ENCODE measurements around the gene EFCAB14. TPM values are rescaled to one million over a fixed set of nuclear protein-coding genes. Genes with fewer than 3 reads are reported as not detected.
"Not testable (repeated sequence)": the region's sequence is repeated elsewhere in the genome, so short reads cannot be mapped to it uniquely, and the experiment has no call there.

EFCAB14 gene
- total RNA-seq, 1 experiment from 2014 or later: 27.3 TPM

- H3K27me3 ChIP-seq, DNase-seq, H3K4me3 ChIP-seq, H3K9me3 ChIP-seq: not testable (repeated sequence)
- H3K36me3 ChIP-seq: peaks cover 42% of the 10 kb centered on the region
Measured at GRCh38 chr1:46694676-46695075, 24.2 kb downstream of the EFCAB14 start.

GRCh38 chr1:46692811-46693770 lies 25.8 kb downstream of the EFCAB14 start:
- H3K9me3 ChIP-seq: no peaks in the 10 kb centered on the region
- H3K4me3 ChIP-seq: no peak overlapping the region
- H3K27me3 ChIP-seq: no peaks in the 10 kb centered on the region
- H3K36me3 ChIP-seq: peaks cover 49% of the 10 kb centered on the region
- no peak for DNase-seq

- DNase-seq: peak; percentile 24
- Histone ChIP-seq H3K27me3 (no peaks in the 10 kb centered on the region), H3K9me3 (no peaks in the 10 kb centered on the region), H3K36me3 (peaks cover 57% of the 10 kb centered on the region), H3K4me3 (no peak overlapping the region)
Measured at GRCh38 chr1:46691997-46692790, 26.7 kb downstream of the EFCAB14 start.

- no peaks in the 10 kb centered on the region for H3K9me3 ChIP-seq
- no peak overlapping the region for H3K4me3 ChIP-seq
- DNase-seq: no peak
- H3K27me3 ChIP-seq: no peaks in the 10 kb centered on the region
- peaks cover 68% of the 10 kb centered on the region for H3K36me3 ChIP-seq
Measured at GRCh38 chr1:46690931-46691421, 27.9 kb downstream of the EFCAB14 start.

- no peak overlapping the region for H3K4me3 ChIP-seq
- H3K9me3 ChIP-seq: no peaks in the 10 kb centered on the region
- H3K36me3 ChIP-seq: peaks cover 69% of the 10 kb centered on the region
- no peak for DNase-seq
- no peaks in the 10 kb centered on the region for H3K27me3 ChIP-seq
Measured at GRCh38 chr1:46689897-46690296, 29.0 kb downstream of the EFCAB14 start.

GRCh38 chr1:46689356-46689755 lies 29.6 kb downstream of the EFCAB14 start:
- Histone ChIP-seq H3K4me3 (no peak overlapping the region), H3K36me3 (peaks cover 72% of the 10 kb centered on the region), H3K27me3 (no peaks in the 10 kb centered on the region), H3K9me3 (no peaks in the 10 kb centered on the region)
- no peak for DNase-seq

- no peaks in the 10 kb centered on the region for H3K9me3 ChIP-seq
- H3K27me3 ChIP-seq: no peaks in the 10 kb centered on the region
- DNase-seq: no peak
- peaks cover 84% of the 10 kb centered on the region for H3K36me3 ChIP-seq
- H3K4me3 ChIP-seq: no peak overlapping the region
Measured at GRCh38 chr1:46687921-46688509, 30.9 kb downstream of the EFCAB14 start.

- H3K4me3 ChIP-seq: no peak overlapping the region
- no peaks in the 10 kb centered on the region for H3K27me3 ChIP-seq
- DNase-seq: peak; percentile 84
- H3K36me3 ChIP-seq: peaks cover 90% of the 10 kb centered on the region
- no peaks in the 10 kb centered on the region for H3K9me3 ChIP-seq
Measured at GRCh38 chr1:46687093-46687659, 31.7 kb downstream of the EFCAB14 start.

- DNase-seq: no peak
- Histone ChIP-seq H3K27me3 (no peaks in the 10 kb centered on the region), H3K36me3 (peaks cover 86% of the 10 kb centered on the region), H3K9me3 (no peaks in the 10 kb centered on the region), H3K4me3 (no peak overlapping the region)
Measured at GRCh38 chr1:46686255-46686654, 32.7 kb downstream of the EFCAB14 start.

- no peak overlapping the region for H3K4me3 ChIP-seq
- H3K27me3 ChIP-seq: no peaks in the 10 kb centered on the region
- H3K36me3 ChIP-seq: peaks cover 84% of the 10 kb centered on the region
- H3K9me3 ChIP-seq: no peaks in the 10 kb centered on the region
- no peak for DNase-seq
Measured at GRCh38 chr1:46684670-46685069, 34.2 kb downstream of the EFCAB14 start.

GRCh38 chr1:46682064-46682463 lies 36.9 kb downstream of the EFCAB14 start:
- Histone ChIP-seq H3K36me3 (peaks cover 72% of the 10 kb centered on the region), H3K4me3 (no peak overlapping the region), H3K9me3 (no peaks in the 10 kb centered on the region), H3K27me3 (no peaks in the 10 kb centered on the region)
- DNase-seq: no peak

GRCh38 chr1:46681333-46682034 lies 37.4 kb downstream of the EFCAB14 start:
- H3K36me3 ChIP-seq: peaks cover 67% of the 10 kb centered on the region
- H3K9me3 ChIP-seq: no peaks in the 10 kb centered on the region
- DNase-seq: no peak
- H3K27me3 ChIP-seq: no peaks in the 10 kb centered on the region
- H3K4me3 ChIP-seq: no peak overlapping the region

- peaks cover 60% of the 10 kb centered on the region for H3K36me3 ChIP-seq
- DNase-seq: no peak
- no peak overlapping the region for H3K4me3 ChIP-seq
- no peaks in the 10 kb centered on the region for H3K27me3 ChIP-seq
- no peaks in the 10 kb centered on the region for H3K9me3 ChIP-seq
Measured at GRCh38 chr1:46679789-46680573, 38.9 kb downstream of the EFCAB14 start.

- Histone ChIP-seq H3K36me3 (peaks cover 43% of the 10 kb centered on the region), H3K9me3 (no peaks in the 10 kb centered on the region), H3K27me3 (no peaks in the 10 kb centered on the region), H3K4me3 (no peak overlapping the region)
- DNase-seq: no peak
Measured at GRCh38 chr1:46677339-46677738, 41.6 kb downstream of the EFCAB14 start.

- Histone ChIP-seq H3K36me3 (peaks cover 37% of the 10 kb centered on the region), H3K9me3 (no peaks in the 10 kb centered on the region), H3K4me3 (no peak overlapping the region), H3K27me3 (no peaks in the 10 kb centered on the region)
- DNase-seq: no peak
Measured at GRCh38 chr1:46676531-46676930, 42.4 kb downstream of the EFCAB14 start.
